GM21576 (cell line): ENCODE data around the gene ACTN4.
"Not testable (repeated sequence)": the region's sequence is repeated elsewhere in the genome, so short reads cannot be mapped to it uniquely, and the experiment has no call there.

Source experiments
- ATAC-seq: cut with Tn5 transposase; IDR thresholded peaks from one replicate; pipeline ENCODE4 v1.9.1; 2021; ENCODE audit warnings: mild to moderate bottlenecking, moderate library complexity; ENCODE audit not compliant: unreplicated experiment

The ACTN4 gene

GRCh38 chr19:38647368-38647965 is at the start of gene ACTN4:
ACTN4 (plus strand) TSS chr19:38647649; CDS start chr19:38647746, 97 bp downstream.
- ATAC-seq: peak; percentile 82

GRCh38 chr19:38599722-38600121 is 47.7 kb upstream of the ACTN4 start:
- no peak for ATAC-seq

GRCh38 chr19:38602856-38603255 is 44.6 kb upstream of the ACTN4 start:
- ATAC-seq: not testable (repeated sequence)

GRCh38 chr19:38606131-38606530 is 41.3 kb upstream of the ACTN4 start:
- ATAC-seq: no peak

- ATAC-seq: no peak
These were observed 33.2 kb upstream of the ACTN4 start for GRCh38 chr19:38614289-38614688.

- ATAC-seq: no peak
These were observed 32.4 kb upstream of the ACTN4 start for GRCh38 chr19:38615007-38615581.

GRCh38 chr19:38616265-38616664 is 31.2 kb upstream of the ACTN4 start:
- ATAC-seq: no peak

- ATAC-seq: no peak
These were observed 30.1 kb upstream of the ACTN4 start for GRCh38 chr19:38617283-38617763.

- peak; percentile 62 for ATAC-seq
These were observed 29.5 kb upstream of the ACTN4 start, which contains the start of gene MAP4K1 for GRCh38 chr19:38617764-38618589. MAP4K1 (minus strand) TSS chr19:38617953; CDS start chr19:38617895, 58 bp downstream.

GRCh38 chr19:38618590-38619360 is 28.7 kb upstream of the ACTN4 start, which contains the start of gene EIF3K:
EIF3K (plus strand) TSS chr19:38619188; CDS start chr19:38619269, 81 bp downstream.
- ATAC-seq: peak; percentile 45

- no peak for ATAC-seq
These were observed 27.9 kb upstream of the ACTN4 start for GRCh38 chr19:38619361-38620174.

- ATAC-seq: no peak
These were observed 22.6 kb upstream of the ACTN4 start for GRCh38 chr19:38624822-38625221.

- ATAC-seq: no peak
These were observed 21.0 kb upstream of the ACTN4 start for GRCh38 chr19:38626401-38626800.

- ATAC-seq: no peak
These were observed 17.9 kb upstream of the ACTN4 start for GRCh38 chr19:38629568-38629967.

- ATAC-seq: not testable (repeated sequence)
These were observed 16.1 kb upstream of the ACTN4 start for GRCh38 chr19:38631301-38631700.

GRCh38 chr19:38631811-38632475 is 15.5 kb upstream of the ACTN4 start:
- not testable (repeated sequence) for ATAC-seq

- no peak for ATAC-seq
These were observed 14.8 kb upstream of the ACTN4 start for GRCh38 chr19:38632476-38633213.

- ATAC-seq: no peak
These were observed 12.5 kb upstream of the ACTN4 start for GRCh38 chr19:38634757-38635482.
